HepG2 (cell line): Measurements from ENCODE around the gene TEKT5. TPM values are rescaled to one million over a fixed set of nuclear protein-coding genes. Genes with fewer than 3 reads are reported as not detected.

Experiments used
- HCFC1 ChIP-seq: fragments of 150-350 bp; IDR thresholded peaks from 2 replicates; pipeline ENCODE4 v1.6.1; 2014; ENCODE audit warnings: low read depth, low read length
- KDM6A ChIP-seq: IDR thresholded peaks from 2 replicates; pipeline ENCODE4 v1.6.1; 2016; ENCODE audit warnings: low read depth
- MLX ChIP-seq: IDR thresholded peaks from 2 replicates; pipeline ENCODE4 v1.6.1; 2016
- ZHX1 ChIP-seq: sonication (generic); formaldehyde crosslinking; IDR thresholded peaks from 2 replicates; pipeline ENCODE4 v1.8.1; 2022; ENCODE audit warnings: low read depth, mild to moderate bottlenecking, missing genetic modification reagents
- ZNF138 ChIP-seq: sonication (generic); formaldehyde crosslinking; IDR thresholded peaks from 2 replicates; pipeline ENCODE4 v1.5.0; 2020; ENCODE audit warnings: mild to moderate bottlenecking, low read depth, missing genetic modification reagents
- ZNF503 ChIP-seq: sonication (generic); formaldehyde crosslinking; IDR thresholded peaks from 2 replicates; pipeline ENCODE4 v1.4.0; 2020; ENCODE audit warnings: missing genetic modification reagents
- ZNF672 ChIP-seq: sonication (generic); formaldehyde crosslinking; IDR thresholded peaks from 2 replicates; pipeline ENCODE4 v1.8.1; 2022; ENCODE audit warnings: missing genetic modification reagents
- polyA plus RNA-seq, 8 experiments: library from polyadenylated mRNA; depleted of rRNA in 3 of 8; stranded (reverse) in 7 of 8; unstranded in 1 of 8; fragments of >200 nt; fragmentation: Illumina TruSeq in 4 of 8; extraction: Trizol in 4 of 8; gene quantifications; 2 replicates each; pipeline versions ENCODE4 v1.2.1 to v1.2.3, GENCODE V29; 2011 to 2016; ENCODE audit warnings: low read depth in 4 of 8, missing spikeins in 1 of 8, mixed read lengths in 1 of 8; ENCODE audit not compliant: insufficient read depth in 1 of 8
- total RNA-seq, 5 experiments: library from RNA; depleted of rRNA; stranded (reverse); fragments of >200 nt; fragmentation: Illumina TruSeq; extraction: Trizol; gene quantifications; 2 replicates each; pipeline ENCODE4 v1.2.3, GENCODE V29; 2016; ENCODE audit warnings: low read depth in 1 of 5
- TF ChIP-seq, protein P1 (sequence below): sonication (generic); formaldehyde crosslinking; IDR thresholded peaks from 2 replicates; pipeline ENCODE4 v1.5.0; 2020; ENCODE audit warnings: mild to moderate bottlenecking, missing genetic modification reagents
- TF ChIP-seq, protein P2 (sequence below): sonication (generic); formaldehyde crosslinking; IDR thresholded peaks from 2 replicates; pipeline ENCODE4 v1.4.0; 2020; ENCODE audit warnings: missing genetic modification reagents, borderline replicate concordance
- TF ChIP-seq, protein P3 (sequence below): sonication (generic); formaldehyde crosslinking; conservative IDR thresholded peaks from 2 replicates; pipeline ENCODE4 v1.5.0; 2020; ENCODE audit warnings: missing genetic modification reagents

TEKT5 gene
- total and polyA plus RNA-seq, 2 of the 13 experiments (the other 11 are each of a cell fraction or from before 2014, with no cell fraction given), result 0.16 TPM; not detected in 1

DNA sequence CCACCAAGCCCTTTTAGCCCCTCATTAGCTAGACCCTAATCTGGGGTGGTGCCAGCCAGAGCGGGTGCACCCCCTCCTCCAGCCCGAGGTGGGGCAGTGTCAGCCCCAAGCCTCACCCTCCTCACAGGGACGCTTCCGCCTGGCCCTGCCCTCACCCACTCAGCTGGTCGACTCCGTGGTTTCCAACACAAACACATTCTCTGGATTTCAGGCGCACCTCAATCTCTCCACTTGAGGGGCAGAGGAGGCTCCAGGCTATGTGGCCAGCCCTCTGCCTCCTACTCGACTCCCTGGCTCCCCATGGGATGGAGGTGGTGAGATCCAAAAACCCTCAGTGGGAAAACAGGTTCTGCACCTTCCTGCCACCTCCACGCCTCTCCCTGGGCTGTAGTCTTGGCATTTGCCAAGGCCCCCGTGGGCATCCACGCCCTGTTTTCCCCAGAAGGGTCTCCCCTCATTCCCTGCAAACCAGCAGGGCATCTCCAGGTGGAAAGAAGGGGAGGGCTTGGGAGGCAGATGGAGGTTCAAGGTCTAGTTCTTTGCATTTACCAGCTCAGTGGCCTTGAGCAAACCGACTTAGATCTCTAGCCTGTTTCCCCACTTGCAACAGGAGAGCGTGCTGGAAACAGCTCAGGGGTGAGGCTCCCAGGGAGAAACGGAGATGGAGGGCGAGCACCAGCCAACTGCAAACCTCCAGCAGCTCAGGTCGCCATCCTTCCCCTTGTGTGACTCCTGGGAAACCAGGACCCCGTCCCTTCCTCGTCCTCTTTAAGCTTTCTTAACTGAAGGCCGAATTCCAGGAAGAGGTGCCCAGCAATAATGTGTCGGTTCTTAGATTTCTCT lies 116.0 kb downstream of the TEKT5 start (continued):
- TF ChIP-seq, protein P1, sequence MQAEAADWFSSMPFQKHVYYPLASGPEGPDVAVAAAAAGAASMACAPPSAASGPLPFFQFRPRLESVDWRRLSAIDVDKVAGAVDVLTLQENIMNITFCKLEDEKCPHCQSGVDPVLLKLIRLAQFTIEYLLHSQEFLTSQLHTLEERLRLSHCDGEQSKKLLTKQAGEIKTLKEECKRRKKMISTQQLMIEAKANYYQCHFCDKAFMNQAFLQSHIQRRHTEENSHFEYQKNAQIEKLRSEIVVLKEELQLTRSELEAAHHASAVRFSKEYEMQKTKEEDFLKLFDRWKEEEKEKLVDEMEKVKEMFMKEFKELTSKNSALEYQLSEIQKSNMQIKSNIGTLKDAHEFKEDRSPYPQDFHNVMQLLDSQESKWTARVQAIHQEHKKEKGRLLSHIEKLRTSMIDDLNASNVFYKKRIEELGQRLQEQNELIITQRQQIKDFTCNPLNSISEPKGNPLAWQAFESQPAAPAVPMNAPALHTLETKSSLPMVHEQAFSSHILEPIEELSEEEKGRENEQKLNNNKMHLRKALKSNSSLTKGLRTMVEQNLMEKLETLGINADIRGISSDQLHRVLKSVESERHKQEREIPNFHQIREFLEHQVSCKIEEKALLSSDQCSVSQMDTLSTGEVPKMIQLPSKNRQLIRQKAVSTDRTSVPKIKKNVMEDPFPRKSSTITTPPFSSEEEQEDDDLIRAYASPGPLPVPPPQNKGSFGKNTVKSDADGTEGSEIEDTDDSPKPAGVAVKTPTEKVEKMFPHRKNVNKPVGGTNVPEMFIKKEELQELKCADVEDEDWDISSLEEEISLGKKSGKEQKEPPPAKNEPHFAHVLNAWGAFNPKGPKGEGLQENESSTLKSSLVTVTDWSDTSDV (CRISPR knock-in tag), result no peak
- no peak for TF ChIP-seq HCFC1
- no peak for TF ChIP-seq ZNF503 (CRISPR knock-in tag)
- TF ChIP-seq, protein P2, sequence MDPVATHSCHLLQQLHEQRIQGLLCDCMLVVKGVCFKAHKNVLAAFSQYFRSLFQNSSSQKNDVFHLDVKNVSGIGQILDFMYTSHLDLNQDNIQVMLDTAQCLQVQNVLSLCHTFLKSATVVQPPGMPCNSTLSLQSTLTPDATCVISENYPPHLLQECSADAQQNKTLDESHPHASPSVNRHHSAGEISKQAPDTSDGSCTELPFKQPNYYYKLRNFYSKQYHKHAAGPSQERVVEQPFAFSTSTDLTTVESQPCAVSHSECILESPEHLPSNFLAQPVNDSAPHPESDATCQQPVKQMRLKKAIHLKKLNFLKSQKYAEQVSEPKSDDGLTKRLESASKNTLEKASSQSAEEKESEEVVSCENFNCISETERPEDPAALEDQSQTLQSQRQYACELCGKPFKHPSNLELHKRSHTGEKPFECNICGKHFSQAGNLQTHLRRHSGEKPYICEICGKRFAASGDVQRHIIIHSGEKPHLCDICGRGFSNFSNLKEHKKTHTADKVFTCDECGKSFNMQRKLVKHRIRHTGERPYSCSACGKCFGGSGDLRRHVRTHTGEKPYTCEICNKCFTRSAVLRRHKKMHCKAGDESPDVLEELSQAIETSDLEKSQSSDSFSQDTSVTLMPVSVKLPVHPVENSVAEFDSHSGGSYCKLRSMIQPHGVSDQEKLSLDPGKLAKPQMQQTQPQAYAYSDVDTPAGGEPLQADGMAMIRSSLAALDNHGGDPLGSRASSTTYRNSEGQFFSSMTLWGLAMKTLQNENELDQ (CRISPR knock-in tag), result no peak
- no peak for TF ChIP-seq KDM6A (CRISPR knock-in tag)
- no peak for TF ChIP-seq ZHX1 (CRISPR knock-in tag)
- TF ChIP-seq ZNF672 (CRISPR knock-in tag), result no peak
- TF ChIP-seq, protein P3, sequence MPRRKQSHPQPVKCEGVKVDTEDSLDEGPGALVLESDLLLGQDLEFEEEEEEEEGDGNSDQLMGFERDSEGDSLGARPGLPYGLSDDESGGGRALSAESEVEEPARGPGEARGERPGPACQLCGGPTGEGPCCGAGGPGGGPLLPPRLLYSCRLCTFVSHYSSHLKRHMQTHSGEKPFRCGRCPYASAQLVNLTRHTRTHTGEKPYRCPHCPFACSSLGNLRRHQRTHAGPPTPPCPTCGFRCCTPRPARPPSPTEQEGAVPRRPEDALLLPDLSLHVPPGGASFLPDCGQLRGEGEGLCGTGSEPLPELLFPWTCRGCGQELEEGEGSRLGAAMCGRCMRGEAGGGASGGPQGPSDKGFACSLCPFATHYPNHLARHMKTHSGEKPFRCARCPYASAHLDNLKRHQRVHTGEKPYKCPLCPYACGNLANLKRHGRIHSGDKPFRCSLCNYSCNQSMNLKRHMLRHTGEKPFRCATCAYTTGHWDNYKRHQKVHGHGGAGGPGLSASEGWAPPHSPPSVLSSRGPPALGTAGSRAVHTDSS (CRISPR knock-in tag), result no peak
- TF ChIP-seq ZNF138 (CRISPR knock-in tag), result no peak
- TF ChIP-seq MLX (CRISPR knock-in tag), result no peak
